GM21515 (cell line): ENCODE results near the gene LYSET.
A peak's percentile ranks its signal among the peaks of the same experiment; 100 is the strongest.
"Not testable (repeated sequence)": the region's sequence is repeated elsewhere in the genome, so short reads cannot be mapped to it uniquely, and the experiment has no call there.

Experiments
- ATAC-seq: cut with Tn5 transposase; IDR thresholded peaks from one replicate; pipeline ENCODE4 v1.9.1; 2021; ENCODE audit not compliant: unreplicated experiment

Gene LYSET

GRCh38 chr14:93165271-93166265, 19.5 kb upstream of the LYSET start:
- ATAC-seq = not testable (repeated sequence)

DNA sequence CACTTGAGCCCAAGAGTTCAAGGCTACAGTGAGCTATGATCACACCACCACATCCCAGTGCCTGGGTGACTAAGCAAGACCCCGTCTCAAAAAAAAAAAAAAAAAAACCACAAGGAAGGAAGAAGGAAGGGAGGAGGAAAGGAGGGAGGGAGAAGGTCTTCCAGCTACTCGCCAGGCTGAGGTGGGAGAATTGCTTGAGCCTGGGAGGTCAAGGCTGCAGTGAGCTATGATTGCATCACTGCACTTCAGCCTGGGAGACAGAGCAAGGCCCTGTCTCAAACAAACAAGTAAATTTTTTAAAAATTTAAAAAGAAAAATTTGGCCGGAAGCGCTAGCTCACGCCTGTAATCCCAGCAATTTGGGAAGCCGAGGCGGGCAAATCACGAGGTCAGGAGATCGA, 16.5 kb upstream of the LYSET start:
- not testable (repeated sequence) for ATAC-seq

- not testable (repeated sequence) for ATAC-seq
Observed at GRCh38 chr14:93169619-93170018, 15.5 kb upstream of the LYSET start.

DNA sequence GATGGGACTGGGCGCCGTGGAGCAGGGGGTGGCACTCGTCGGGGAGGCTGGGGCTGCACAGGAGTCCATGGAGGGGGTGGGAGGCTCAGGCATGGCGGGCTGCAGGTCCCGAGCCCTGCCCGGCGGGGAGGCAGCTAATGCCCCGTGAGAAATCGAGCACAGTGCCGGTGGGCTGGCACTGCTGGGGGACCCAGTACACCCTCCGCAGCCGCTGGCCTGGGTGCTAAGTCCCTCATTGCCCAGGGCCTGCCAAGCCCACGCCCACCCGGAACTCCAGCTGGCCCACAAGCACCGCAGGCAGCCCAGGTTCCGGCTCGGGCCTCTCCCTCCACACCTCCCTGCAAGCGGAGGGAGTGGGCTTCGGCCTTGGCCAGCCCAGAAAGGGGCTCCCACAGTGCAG, 15.0 kb upstream of the LYSET start:
- not testable (repeated sequence) for ATAC-seq

- no peak for ATAC-seq
Observed at GRCh38 chr14:93171376-93171775, 13.7 kb upstream of the LYSET start.

DNA sequence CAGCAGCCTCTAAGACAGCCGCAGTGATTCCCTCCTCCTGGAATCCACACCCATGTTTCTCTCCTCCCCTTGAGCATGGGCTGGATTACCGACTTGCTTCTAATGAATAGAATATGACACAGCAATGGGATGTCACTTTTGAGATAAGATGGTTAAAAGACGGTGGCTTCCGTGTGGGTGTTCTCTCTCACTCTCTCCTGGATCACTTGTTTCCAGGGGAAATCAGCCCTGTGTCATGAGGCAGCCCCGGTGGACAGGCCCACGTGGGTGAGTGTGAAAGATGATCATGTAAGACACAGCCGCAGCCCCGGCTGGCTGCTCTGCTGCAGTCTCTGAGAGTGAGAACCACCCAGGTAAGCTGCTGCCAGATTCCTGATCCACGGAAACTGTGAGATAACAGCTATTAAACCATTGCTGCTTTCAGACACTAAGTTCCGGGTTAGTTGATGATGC, 11.1 kb upstream of the LYSET start:
- ATAC-seq = no peak

DNA sequence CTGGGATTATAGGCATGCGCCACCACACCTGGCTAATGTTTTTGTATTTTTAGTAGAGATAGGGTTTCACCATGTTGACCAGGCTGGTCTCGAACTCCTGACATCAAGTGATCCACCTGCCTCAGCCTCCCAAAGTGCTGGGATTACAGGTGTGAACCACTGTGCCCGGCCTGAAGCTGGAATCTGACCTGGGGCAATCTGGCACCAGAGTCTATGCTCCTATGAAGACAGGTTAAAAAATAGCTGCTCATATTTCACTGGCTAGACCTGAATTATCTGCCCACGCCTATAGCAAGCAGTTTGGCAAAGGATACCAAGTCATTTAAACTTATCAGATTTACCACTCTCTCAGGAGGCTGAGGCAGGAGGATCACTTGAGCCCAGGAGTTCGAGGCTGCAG, 10.4 kb upstream of the LYSET start:
- not testable (repeated sequence) for ATAC-seq

DNA sequence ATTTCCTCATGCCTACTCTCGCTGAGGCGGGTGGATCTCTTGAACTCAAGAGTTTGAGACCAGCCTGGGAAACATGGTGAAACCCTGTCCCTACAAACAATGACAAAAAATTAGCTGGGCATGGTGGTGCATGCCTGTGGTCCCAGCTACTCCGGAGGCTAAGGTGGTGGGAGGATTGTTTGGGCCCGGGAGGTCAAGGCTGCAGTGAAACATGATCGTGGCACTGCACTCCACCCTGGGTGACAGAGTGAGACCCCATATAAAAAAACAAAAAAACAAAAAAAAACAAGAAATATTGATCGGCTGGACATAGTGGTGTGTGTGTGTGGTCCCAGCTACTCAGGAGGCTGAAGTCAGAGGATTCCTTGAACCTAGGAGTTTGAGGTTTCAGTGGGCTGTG, 9.6 kb upstream of the LYSET start:
- ATAC-seq = no peak

- no peak for ATAC-seq
Observed at GRCh38 chr14:93183596-93184317, 1.4 kb upstream of the LYSET start.

DNA sequence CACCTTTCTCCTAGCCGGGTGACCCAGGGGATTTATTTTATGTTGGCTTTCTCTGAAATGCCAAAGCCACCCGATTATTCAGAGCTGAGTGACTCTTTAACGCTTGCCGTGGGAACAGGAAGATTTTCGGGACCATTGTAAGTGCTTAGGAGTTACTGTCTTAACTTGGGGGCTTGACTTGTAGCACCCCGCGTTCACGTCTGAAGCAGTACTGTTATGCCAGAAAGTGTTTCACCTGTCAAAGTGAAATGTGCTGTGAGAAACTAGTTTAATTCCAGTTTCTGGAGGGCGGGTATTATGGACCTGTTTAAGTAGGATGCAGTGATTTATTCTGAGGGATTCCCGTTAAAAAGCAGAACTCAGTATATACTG, 218 bp downstream of the LYSET start:
- peak; percentile 16 for ATAC-seq

DNA sequence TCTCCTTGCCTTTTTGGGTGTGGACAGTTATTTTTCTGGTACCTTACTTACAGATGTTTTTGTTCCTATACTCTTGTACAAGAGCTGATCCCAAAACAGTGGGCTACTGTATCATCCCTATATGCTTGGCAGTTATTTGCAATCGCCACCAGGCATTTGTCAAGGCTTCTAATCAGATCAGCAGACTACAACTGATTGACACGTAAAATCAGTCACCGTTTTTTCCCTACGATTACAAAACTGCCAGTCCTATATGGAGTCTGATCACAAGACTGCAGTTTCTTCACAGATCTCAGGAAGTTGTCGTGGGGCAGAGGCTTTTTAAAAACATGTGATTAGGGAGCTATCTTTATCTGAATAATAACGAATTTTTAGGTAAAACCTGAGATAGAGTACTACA, 1.3 kb downstream of the LYSET start:
- ATAC-seq = no peak

DNA sequence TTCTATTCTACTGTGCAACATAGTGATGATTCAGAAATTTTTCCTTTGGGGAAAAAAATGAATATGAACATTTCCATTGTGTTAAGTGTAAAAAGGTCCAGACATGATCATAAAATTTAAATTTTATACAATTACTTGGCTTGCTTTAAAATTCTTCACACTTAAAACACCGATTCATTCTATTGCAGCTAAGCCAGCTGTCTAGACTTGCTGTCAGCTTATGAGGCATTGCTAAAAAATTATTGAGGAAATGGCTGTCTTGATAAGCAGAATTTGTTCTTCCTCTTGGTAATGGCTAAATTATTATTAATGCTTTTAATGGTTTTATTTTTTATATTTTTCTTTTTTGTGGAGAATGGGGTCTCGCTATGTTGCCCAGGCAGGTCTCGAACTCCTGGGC, 1.8 kb downstream of the LYSET start:
- no peak for ATAC-seq

GRCh38 chr14:93195316-93195999, 10.3 kb downstream of the LYSET start:
- no peak for ATAC-seq

DNA sequence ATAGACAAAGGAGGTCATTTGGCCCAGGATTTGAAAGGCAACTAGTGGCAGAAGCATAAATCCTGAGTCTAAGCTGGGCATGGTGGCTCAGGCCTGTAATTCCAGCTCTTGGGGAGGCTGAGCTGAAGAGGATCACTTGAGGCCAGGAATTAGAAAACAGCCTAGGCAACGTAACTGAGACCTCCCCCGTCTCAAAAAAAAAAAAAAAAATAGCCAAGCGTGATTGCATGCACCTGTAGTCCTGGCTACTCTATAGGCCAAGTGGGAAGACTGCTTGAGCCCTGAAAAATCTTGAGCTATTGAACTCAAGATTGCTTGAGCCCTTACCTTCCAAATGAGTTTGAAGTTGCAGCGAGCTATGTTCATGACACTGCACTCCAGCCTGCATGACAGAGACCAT, 13.9 kb downstream of the LYSET start:
- no peak for ATAC-seq

GRCh38 chr14:93200553-93200952, 15.4 kb downstream of the LYSET start:
- no peak for ATAC-seq

- no peak for ATAC-seq
Observed at GRCh38 chr14:93201155-93201704, 16.1 kb downstream of the LYSET start.

DNA sequence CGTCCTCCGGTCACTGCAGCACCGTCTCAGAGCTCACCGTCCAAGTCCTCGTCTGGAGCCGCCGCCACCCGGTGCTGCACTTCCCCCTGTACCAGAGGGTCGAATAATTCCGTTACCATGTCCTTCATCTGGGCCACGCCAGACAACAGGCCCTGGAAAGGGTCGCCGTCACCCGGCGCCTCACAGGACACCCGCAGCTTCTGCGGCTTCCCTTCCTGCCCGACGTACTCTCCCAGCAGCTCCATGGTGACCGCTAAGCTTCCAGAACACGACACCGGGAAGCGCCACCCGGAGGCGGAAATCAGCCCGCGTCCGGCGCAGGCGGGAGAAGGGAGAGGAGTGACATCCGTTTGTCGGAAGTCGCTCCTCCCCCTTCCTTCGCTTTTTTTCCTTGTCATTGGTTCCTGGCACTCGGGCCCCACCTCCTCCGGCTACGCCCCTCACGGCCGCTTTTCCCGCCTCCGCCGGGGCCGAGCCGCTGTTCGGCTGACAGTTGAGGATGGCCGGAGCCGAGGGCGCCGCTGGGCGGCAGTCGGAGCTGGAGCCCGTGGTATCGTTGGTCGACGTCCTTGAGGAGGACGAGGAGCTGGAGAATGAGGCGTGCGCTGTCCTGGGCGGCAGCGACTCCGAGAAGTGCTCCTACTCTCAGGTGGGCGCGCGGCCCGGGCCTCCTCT, 21.8 kb downstream of the LYSET start, which contains the start of the genes GON7 and UBR7:
TSS of gene GON7 (minus strand) at position 273 of the 675 bp plus-strand sequence. CDS start at position 245, 28 bp downstream.
TSS of gene UBR7 (plus strand) at position 464 of the 675 bp plus-strand sequence. CDS start at position 500, 36 bp downstream.
- ATAC-seq = peak; percentile 83

GRCh38 chr14:93207468-93208308, 22.6 kb downstream of the LYSET start:
- ATAC-seq = peak; percentile 45

- peak; percentile 65 for ATAC-seq
Observed at GRCh38 chr14:93212432-93212831, 27.3 kb downstream of the LYSET start.
